ENCODE data around the gene INPP5F.
"Not testable (repeated sequence)": the region's sequence is repeated elsewhere in the genome, so short reads cannot be mapped to it uniquely, and the experiment has no call there.

INPP5F gene

DNA sequence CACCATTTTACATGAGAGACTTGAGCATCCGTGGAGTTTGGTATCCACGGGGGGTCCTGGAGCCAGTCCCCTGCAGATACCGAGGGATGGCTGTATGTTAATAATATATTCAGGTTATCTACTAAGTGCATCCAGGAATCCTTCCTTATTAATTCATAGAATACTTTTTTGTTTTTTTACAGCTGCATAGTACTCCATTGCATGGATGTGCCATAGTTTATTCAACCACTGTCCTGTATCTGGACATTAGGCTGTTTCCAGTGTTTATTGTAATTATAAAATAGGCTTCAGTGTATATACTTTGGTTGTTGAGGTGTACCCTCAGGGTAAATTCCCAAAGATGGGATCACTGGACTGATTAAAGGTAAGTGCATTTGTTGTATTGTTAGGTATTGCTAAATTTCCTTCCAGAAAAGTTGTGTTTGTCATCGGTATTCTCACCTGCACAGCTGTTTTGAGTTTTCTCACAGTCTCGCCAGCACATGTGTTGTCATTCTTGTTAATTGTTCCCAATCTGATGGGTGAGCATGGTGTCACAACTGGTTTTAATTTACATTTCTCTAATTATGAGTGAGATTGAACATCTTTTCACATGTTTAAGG, 55.1 kb downstream of the INPP5F start:
- DNase-seq, result no peak

- DNase-seq, result no peak
Observed at GRCh38 chr10:119781498-119781897, 55.6 kb downstream of the INPP5F start.

DNA sequence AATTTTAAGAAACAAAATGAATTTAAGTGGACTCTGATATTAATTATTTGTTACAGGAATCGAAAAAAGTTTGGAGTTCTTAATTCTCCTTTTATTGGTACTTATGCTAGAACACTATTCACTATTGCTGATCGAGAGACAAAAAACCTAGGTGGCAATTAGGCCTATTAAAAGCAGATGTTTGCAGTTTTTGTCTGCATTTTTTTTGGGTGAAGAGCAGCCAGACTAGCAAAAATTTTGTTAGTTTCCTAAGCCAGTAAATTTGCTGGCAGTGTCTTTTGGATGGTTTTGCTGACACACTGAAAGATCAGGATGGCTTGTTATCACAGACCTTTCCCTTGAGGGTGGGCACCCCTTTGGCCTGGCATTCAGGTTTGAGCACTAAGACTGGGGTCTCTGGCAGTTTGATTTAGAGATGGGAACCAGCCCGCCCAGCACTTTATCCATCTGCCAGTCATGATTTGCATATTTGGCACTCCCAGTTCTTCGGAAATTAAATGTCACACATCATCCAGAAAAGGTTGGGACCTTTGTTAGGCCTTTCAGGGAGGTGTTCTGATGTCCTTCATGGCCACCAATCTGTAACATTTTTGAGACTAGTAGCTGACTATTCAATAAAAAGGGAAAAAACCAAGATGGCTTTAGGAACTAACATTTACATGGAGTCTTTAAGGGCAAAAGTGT, 57.3 kb downstream of the INPP5F start:
- DNase-seq, result no peak

DNA sequence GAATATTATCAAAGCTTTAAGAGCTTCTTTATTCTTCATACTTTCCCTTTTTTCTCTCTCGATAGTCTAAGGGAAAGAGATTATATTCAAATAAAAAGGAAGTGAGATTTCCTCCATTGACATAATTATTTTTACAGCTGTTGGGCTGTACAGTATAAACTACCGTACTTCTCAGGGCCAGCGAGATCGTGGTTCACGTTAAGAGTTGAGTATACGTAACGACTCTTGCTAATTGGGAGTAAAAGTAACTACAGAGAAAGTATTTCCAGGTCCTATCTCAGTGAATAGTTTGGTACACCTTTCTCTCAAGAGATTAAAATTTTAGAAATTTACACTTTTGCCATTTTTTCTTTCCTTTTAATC, 57.8 kb downstream of the INPP5F start:
- no peak for DNase-seq

DNA sequence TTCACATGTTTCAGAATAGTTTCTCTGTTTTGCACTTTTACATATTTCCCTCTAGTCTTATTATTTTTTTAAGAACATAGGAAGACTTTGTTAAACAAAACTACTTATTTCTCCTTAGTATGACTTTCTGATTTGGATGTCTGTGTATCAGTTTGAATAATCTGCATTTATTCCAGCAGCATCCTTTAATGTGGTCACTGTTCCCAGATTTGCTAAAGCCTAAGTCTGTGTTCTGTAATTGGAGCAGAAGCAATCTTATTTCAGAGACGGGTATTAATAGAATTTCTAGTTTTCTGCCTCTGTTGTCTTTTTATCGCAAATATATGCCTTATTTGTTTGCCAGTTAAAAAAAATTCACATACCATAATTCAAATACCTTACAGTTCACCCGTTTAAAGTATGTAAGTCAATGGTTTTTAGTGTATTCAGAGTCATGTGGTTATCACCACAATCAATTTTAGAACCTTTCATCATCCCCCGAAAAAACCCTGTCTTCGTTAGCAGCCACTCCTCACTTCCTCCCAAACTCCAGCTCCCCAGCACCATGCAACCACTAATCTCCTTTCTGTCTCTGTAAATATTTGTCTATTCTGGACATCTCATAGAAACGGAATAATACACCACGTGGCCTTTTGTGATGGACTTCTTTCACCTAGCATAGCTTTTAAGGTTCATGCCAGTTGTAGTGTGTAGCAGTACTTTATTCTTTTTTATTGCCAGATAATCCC, 58.7 kb downstream of the INPP5F start:
- DNase-seq, result peak; percentile 68 to 81

DNA sequence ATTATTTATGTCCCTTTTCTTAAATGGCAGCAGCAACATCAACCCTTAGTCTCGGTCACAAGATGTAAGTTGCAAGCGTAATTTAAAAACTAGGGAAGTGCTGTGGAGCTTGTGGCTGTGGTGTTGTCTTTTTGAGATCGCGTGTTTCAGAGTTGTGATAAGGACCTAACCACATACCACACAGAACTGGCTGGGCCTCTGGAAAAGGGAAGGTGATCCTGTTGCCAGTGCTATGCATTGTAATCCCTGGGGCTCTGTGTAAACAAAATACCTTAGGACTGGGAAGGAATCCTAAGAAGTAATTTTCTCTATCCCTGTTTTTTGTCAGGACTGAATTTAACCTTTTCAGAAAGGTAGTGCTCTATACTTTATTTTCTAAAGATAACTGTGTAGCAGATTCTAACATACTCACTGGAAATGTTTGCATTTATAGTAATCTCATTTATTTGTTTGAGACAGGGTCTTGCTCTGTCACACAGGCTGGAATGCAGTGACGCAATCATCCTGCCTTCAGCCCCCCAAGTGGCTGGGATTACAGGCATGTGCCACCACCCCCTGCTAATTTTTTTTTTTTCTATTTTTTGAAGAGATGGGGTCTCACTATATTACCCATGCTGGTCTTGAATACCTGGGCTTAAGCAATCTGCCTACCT, 60.4 kb downstream of the INPP5F start:
- peak; percentile 87 to 89 for DNase-seq

GRCh38 chr10:119795101-119795500, 69.3 kb downstream of the INPP5F start:
- not testable (repeated sequence) for DNase-seq

GRCh38 chr10:119796039-119796438, 70.2 kb downstream of the INPP5F start:
- no peak for DNase-seq

- DNase-seq, result no peak
Observed at GRCh38 chr10:119801176-119801575, 75.3 kb downstream of the INPP5F start.

- no peak for DNase-seq
Observed at GRCh38 chr10:119801998-119802538, 76.2 kb downstream of the INPP5F start.

GRCh38 chr10:119803264-119803663, 77.4 kb downstream of the INPP5F start:
- DNase-seq, result no peak

DNA sequence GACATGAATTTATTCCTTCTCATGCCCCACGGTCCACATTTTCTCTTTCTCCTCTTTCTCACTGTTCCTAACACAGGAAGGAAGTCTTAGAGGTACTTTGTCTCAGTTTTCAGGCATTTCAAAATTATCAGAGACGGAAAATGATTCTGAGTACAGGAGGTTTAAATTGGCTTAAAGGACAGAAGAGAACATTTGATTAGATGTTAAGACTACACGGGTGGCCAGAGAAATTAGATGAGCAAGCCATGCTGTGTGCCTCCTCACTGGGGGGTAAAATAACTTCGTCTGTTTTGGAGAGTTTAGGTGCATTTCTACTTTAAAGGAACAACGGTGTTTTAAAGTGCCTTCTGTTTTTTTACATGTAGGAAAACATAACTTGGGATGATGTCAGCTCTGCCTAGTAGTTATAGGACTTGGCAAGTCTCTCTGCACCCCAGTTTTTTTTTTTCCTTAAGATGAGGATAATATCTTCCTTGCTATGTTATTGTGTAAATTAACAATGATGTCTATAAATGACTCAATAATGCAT, 79.9 kb downstream of the INPP5F start:
- DNase-seq, result no peak

- DNase-seq, result no peak
Observed at GRCh38 chr10:119806334-119807130, 80.7 kb downstream of the INPP5F start.

GRCh38 chr10:119807960-119808697, 82.3 kb downstream of the INPP5F start:
- no peak for DNase-seq

DNA sequence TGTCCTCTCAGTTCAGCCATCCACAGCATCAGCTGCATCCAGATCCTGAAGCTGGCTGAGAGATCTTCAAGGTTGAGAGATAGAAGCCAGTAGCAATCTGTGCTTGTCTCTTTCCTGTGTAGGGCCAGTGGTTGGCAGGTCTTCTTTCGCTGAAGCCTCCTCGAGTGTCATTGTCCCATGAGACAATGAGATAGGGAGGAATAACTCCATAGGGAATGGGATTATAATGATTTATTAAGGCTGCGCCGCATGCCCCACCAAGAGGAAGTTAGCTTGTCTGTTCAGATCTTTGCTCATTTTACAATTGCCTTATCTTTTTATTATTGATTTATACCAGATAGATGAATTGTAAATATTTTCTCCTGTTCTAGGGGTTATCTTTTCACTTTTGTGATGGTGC, 85.3 kb downstream of the INPP5F start:
- no peak for DNase-seq

DNA sequence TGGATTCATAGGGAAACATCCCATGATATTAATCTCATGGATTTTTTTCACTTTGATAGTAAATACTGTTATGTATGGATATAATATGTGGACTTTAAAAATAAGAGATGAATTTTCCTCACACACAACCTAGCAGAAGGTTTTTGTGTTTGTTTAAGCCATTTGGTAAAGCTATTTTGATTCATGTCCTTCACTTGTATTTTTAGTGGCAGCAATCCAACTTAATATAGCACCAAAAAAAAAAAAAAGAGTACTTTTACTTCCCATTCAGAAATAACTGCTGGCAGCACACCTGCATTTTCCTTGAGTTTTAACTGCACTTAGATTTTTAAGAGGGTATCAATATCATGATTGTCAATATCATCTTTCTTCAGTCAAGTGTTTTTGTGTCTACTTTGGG, 86.8 kb downstream of the INPP5F start:
- no peak for DNase-seq

DNA sequence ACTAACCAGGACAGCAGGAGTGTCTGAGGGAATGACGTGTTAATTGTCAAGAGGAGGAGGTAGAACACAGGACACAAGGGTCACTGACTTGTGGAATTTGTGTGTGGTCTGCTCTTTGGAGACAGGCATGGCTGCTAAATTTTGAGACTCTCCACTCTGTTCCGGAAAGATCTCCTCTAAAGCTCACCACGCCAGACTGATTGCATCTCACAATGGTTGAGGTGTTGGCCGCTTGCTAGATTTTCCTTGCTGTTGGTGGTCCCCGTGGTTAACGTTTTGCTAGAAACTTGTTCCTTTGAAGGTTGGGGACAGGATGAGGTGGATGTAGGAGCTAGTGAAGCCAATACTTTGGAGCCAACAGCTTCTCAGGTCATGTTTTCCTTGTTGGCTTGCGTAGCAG, 89.8 kb downstream of the INPP5F start:
- no peak for DNase-seq

- no peak for DNase-seq
Observed at GRCh38 chr10:119817991-119818888, 92.4 kb downstream of the INPP5F start.

- DNase-seq, result no peak
Observed at GRCh38 chr10:119818889-119819270, 93.0 kb downstream of the INPP5F start.

DNA sequence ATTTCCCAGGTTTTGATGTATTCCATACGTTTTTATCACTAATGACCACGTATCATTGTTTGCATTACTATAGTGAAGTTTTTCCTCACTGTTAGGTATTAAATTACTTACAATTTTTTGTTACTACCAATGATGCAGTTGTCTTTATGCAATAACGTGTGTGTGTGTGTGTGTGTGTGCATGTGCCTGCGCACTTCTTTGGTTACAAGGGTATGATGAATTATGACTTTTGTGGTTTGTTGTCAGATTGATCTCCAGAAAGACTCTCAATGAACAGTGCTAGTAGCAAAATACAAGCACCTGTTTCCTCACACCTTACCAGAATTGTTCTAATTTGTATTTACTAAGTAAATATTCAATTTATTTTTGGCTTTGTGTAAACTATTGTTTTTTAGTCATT, 95.3 kb downstream of the INPP5F start:
- DNase-seq, result no peak

DNA sequence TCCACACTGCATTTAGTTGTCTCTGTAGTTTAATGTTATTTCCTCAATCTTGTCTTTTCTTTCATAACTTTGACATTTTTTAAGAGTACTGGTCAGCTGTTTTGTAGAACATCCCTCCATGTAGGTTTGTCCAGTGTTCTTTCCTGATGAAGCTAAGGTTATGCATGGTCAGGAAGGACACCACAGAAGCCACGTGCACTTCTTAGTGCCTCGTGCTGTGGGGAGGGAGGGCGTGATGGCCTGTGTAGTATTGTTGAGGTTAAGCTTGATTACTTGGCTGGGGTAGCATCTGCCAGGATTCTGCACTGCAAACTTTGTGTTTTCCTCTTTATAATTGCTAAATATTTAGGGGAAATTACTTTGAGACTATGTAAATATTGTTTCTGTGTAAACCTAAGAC, 98.4 kb downstream of the INPP5F start:
- no peak for DNase-seq
